T-helper 22 cell (primary cell): ENCODE measurements around the gene GPX8.

ENCODE experiments used
- DNase-seq: peaks from one replicate; pipeline ENCODE4 v3.0.0-alpha.2; 2020; ENCODE audit warnings: low read depth

GPX8 gene

GRCh38 chr5:55172937-55173686, 13.1 kb downstream of the GPX8 start, which contains the start of gene CDC20B:
CDC20B (minus strand) TSS chr5:55173177; CDS start chr5:55173000, 177 bp downstream.
- peak; percentile 66 for DNase-seq

DNA sequence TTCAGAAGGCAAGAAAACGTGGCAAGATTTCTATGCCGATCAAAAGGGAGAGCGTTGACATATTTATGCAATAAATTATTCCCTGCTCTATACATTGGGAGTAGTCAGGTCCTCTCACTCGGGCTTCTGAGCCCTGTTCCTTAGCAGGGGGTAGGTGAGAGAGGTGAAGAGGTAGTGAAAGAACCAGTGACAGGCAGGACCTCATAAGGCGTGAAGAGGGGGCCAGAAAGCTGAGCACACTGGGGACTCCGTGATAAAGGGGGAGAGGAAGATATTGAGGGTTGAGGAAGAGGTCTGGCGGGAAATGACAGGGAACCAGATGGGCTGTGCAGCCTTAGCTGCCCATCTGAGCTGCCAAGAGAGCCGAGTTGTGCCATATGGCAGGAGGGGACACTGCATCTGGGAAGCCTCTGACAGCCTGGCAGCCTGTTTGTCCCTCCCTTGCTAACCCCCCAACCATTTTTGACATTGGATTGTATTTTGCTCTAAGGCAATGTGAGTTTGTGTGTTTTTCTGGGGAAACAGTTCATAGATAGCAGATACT, 13.8 kb downstream of the GPX8 start:
- DNase-seq, result no peak

DNA sequence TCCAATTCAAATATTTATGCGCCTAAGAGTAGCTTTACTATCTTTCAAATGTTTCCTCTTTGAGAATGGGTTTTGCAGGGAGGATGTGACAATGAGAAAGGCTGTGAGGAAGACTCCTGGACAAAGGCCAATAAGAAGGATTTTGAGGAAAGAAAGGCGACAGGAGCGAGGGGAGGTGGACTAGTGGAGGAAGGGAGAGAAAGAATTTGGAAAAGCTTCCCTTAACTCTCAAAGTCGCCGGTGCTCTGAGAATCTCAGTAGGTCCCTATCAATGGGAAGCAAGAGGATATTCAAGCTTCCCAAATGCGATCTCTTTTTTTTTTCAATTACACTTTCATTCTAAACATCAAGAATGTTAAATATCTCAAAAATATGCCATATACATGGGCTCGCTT, 15.8 kb downstream of the GPX8 start:
- DNase-seq, result no peak

DNA sequence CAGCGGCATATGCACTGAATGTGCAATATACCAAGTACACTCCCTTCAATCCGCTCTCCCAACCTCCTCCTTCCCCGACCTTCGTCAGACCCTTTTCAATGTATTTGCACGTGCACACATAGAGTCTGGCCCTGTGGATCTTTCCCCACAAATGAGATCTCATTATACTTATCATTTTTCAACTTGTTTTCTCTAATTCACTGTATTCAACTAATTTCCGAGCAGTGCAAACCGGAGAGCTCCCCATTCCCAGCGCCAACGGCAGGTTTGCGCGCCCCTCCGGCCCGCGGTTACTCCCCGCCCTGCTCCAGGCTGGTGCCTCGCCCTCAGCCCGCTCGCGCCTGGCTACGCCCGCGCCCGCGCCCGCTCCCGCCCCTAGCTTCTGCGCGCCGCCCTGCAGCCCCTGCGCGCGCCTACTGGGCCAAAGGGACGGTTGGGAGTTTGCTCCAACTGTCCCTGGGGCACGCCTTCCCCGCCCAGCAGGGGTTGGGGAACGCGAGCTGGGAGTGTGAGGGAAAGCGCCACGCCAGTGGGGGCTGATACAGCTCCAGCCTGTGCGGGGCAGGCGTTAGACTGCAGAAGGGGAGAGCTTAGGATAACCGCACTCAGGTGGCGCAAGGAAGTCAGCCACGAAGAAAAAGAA, 16.3 kb downstream of the GPX8 start:
- DNase-seq, result no peak

DNA sequence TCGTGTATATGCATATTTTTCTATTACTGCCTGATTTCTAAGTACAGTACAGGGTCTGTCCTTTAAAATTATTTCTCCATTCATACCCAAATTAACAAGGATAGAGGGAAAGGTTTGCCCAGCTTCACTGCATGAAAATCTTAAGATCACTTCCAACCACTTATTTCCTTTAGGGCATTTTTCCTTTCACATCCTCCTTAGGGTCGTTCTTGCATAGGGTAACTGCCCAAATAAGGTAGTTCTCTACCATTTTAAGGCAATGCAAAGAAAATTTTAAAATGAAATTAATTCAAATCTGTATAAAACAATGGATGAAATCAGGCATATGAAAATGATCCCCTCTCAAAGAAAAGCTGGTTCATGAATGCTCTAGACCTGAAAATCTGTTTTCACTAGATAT, 17.1 kb downstream of the GPX8 start:
- DNase-seq, result no peak

- no peak for DNase-seq
Observed at GRCh38 chr5:55180016-55180415, 20.0 kb downstream of the GPX8 start.

DNA sequence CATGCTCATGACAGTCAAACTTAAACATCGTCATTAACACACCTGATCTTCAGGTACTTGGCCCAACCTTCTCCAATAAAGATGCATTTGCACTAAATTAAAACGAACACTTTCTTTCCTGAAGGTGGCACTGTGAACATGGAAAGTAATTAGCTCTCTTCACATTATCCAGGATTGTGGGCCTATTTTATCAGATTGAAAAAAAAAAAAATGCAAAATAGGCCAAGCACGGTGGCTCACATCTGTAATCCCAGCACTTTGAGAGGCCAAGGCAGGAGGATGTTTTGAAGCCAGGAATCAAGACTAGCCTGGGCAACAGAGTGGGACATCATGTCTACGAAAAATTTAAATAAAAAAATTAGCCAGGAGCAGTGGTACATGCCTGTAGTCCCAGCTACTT, 27.4 kb downstream of the GPX8 start:
- no peak for DNase-seq

DNA sequence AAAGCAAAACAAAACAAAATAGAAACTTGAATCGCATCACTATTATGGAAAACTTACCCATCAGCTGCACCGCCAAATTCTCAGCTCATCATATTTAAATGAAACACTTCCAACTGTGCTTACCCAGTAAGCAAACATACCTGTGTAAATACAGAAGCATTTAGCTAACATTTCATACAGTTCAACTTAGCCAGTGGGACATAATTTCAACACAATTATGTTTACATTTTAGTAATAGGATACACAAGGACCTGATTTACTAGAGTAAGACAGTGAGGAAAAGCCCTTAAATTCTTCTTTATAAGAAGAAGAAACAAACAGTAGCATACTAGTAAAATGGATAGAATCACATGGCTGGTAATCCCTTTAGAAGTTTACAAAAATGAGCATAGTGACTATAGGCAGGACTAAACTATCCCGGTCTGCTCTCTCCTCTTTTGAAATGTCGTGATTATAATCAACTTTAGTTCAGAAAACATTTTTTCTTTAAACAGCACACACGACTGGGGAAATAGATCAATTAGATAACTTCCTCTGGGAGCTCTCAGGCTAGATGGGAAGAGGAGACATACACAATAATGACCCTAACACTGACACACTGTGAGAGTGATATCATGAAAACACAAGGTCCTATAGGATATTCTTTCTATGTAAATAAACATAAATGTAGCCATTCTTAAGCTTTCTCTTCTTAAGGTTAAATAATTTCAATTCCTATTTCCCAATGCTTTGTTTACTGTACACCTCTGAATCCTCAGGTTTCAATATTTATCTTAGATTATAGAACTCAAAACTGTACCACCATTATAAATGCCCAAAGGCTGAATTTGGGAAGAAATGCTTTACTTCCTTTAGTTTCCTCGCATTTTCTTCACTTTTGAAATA, 28.9 kb downstream of the GPX8 start:
- no peak for DNase-seq

- DNase-seq, result no peak
Observed at GRCh38 chr5:55191165-55191564, 31.2 kb downstream of the GPX8 start.

DNA sequence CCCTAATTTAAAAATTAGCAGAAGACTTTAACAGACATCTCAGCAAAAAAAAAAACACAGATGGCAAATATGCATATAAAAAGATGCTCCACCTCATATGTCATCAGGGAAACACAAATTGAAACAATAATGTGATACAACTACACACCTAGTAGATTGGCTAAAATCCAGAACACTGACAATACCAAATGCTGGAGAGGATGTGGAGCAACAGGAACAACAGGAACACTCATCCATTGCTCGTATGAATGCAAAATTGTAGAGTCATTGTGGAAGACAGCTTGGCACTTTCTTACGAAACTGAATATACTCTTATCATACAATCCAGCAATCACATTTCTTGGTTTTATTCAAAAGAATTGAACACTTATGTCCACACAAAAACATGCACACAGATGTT, 45.0 kb downstream of the GPX8 start:
- no peak for DNase-seq

DNA sequence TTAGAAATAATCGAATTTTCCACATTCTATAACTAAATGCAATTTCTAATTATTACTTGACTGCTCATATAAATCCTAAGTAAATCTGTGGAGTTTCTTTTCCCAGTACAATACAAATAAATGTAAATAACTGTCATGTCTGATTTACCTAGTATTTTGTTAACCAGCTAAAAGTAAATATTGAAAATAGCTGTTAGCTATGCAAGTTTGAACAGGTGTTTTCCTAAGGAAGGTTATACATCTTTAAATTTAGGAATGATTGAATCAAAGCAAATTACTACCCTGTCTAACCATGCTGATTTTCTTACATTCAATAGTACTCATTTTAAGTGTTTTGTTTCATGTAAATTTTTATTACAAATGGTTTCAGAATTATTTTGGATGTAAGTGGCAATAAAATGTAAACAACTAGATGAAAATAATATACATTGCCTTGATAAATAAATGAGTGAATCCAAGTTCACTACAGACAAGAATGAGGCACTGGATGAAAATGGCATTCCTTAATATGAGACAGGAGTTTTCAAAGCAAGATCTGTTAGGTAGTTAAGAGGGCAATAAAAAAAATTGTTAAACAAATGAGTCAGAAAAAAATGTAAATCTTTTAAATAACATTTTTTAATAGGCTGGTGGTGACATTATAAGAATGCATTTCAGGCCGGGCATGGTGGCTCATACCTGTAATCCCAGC, 51.4 kb downstream of the GPX8 start:
- DNase-seq, result no peak
